Measurements from ENCODE around the gene ALK.

Gene ALK

DNA sequence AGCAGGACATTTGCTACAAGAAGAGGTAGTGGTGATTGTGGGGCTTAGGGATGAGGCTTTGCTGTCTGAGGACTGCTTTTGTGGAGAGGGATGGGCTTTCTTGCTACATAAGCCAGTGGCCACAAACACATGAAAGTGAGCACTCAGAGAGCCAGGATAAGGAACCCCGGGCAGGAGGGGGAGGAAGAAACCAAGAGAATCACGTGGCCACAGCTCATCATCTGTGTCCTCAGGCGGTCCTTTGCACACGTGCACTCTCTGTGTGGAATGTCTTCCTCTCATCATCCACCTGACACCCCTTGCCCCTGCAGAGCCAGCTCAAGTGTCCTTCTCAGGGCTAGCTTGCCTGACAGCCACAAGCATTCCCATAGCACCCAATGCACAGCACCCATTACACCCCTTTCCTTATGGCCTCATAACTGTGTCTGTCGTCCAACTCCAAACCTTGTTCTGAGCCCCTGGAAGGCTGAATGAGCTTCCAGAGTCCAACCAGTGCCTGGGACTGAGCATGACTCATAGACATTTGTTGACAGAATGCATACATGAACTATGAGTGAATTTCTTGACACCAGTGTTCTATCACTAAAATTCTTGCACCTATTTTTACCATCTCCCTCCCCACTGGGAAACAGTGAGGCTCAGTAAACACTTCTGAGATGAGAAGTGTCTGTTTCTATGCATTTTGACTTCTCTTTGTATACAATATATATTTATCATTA lies 398.3 kb downstream of the ALK start:
- DNase-seq, result no peak

DNA sequence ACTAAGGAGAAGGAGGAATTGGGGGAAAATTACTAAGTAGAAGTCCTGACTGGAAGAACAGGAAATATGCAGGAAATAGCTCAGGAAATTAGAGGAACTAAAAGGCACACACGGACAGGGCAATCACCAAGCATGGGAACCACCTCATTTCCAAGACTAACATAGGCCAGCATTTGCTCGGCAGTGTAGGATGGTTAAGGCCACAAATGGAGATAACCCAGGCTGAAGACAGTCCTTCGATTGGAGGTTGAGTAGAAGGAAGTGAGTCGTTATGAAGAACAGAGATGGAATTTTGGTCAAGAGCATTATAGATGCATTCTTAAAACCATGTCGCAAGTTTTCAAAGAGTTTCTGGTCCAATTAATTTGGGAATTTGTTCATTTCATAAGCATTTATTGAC lies 401.4 kb downstream of the ALK start:
- DNase-seq, result no peak

- DNase-seq, result no peak
Measured at GRCh38 chr2:29519338-29519925, 402.0 kb downstream of the ALK start.

- DNase-seq, result no peak
Measured at GRCh38 chr2:29518646-29519337, 402.6 kb downstream of the ALK start.

DNA sequence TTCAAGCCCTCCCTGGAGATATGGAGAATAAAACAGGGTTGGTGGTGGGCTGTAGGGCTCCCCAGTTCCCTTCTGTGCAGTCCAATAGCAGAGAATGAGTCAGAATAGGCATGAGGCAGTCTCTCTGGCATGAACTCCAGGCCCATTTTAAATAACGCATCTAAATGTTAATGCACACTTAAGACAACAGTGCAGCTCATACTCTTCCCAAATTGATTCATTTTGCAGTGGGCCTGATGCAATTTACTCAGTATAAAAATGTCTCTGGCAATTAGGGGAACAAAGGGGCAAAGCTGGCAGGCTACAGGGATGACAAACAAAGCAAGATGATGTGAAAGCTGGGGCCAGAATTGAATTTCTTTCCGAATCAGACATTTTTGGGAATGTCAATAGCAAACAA lies 403.4 kb downstream of the ALK start:
- DNase-seq, result no peak

DNA sequence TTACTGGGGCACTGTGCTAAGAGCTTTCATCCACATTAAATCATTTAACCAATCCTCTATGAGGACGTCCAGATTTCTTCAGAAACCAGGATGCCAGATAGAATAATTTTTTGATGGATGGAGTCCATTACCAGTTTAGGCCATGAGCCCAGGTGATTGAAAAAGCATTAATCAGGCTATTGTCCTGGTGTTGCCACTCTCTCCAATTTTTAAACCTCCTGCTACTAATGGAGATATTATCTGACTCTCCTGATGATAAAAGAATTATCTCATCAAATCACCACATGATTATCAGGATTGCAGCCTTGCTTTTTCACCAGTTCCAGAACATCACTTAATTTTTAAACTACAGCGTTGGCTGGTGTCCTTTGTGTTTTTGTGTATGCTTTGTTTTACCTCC lies 404.0 kb downstream of the ALK start:
- DNase-seq, result no peak

DNA sequence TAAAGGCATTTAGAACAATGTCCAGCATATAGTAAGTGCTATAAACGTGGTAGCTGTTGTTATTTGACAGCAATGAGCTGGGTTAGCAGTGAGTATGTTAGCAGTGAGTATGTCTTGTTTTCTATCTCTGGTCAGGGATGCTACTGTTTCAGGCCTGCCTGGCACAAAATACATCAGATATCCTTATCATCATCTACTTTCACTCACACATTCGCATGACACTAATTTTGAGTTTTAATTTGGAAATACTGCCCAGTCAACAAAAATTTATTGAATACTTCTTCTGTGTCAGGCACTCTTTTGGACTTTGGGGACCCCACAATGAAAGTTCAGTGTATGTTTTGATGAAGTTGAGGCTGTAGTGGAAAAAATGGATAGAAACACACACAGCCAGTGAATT lies 404.6 kb downstream of the ALK start:
- no peak for DNase-seq

DNA sequence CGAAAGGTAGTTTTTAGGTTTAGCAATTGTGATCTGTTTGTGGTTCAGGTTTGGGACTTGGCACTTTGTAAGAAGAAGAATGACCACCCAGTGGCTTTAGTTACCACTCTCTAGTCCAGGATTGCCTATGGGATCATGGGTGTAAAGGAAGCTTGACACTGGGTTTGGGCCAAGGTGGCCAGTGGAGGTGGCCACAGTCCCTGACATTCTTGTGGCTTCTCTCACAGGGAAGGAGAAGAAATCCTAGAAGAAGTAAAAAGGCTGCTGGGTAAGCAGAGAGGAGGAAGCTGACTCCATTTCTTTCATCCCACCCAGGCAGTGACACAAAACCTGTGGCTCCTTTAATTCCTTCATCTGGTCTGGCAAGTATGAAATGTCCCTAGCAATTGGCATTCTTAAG lies 411.5 kb downstream of the ALK start:
- DNase-seq, result no peak

GRCh38 chr2:29509397-29509796 lies 412.0 kb downstream of the ALK start:
- DNase-seq, result no peak

DNA sequence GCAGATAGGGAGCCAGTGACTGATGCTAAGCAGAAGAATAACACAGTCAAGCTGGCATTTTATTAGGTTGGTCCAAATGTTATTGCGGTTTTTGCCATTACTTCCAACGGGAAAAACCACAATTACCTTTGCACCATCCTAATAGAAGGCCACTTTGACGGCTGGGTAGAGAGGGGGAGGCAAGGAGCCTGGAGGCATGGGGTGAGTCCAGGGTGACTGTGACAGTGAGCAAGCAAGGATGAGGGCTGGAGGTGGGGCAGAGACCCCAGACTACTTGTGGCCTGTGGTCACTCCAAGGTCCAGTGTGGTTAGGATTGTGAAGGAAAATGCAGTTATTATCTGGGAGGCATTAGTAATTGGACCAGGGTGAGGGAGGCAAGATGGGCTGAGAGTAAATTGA lies 416.6 kb downstream of the ALK start:
- no peak for DNase-seq

DNA sequence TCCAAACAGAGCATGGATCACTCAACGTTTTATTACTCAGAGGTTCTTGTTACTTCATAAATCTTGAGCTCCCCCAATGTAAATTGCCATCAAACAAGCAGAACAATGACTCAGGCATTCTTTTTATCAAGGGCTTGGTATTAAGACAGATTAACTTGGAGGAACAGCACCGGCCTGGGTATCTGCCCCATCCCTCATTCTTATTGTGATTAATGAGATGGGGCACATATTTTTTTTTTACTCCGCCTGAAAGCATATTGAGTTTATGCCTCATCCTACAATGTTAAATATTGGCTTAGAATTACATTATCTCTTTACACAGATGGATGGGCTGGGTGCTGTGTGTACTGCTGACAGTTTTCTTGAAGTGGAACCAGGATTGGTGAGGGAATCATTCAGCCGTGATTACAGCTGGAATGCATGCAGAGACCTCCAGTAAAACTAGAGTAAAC lies 418.9 kb downstream of the ALK start:
- DNase-seq, result no peak

DNA sequence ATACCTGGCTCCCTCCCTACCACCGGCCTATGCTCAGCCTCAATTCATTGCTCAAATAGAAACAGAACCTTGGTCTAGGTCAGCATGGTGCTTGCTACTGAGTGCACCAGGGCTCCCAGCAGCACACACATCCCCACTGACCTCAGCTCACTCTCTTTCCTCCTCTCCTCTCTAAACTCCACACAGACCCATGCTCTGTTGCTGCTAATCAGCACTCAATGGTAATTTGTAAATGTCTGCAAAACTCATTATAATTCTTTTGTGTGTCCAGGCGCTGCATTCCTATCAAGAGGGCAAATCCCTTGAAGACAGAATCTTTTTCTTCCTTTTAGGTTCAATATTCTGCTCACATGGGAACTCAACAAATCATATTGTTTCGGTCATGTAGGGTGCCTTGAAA lies 424.0 kb downstream of the ALK start:
- DNase-seq, result no peak

DNA sequence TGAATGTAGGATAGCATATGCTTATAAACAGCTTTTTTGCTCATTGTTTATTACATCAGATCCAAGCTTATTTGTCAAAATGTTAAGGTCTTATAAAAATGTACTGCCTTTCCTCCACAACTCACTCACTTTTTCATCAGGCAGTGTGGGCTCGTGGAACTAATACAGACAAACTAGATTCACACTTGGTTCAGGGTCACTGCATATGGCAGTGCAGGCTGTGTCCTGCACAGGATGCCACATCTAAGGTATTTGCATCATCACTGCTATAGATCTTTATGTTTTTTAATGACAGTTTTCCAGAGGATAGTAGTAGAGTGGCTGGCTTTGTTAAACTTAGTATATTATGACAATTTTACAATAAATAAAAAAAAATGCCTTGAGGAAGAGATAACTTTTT lies 425.2 kb downstream of the ALK start:
- DNase-seq, result no peak

DNA sequence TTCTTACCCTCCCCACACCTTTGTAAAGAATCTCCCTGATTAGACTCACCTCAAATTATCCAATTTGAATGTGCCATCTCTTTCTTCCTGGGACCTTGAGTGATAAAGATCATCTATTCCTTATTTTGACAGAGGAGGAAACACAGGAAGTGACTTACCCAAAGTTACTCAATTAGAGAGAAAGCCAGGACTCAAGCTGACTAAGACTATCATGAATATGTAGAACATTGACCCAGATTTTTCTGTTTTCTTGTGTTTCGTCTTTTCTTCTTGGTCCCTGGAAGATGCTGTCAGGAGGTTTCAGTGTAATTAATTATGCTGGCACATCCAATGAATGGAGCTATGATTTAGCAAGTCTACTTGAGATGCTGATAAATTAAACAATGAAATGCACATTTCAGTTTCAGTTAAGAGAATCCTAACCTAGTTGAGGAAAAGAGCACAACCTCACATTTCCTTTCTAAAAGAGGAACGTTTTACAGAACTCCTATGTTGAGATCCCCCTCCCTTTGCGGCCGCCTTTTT lies 425.8 kb downstream of the ALK start:
- DNase-seq, result no peak

GRCh38 chr2:29495068-29495467 lies 426.3 kb downstream of the ALK start:
- DNase-seq, result no peak

DNA sequence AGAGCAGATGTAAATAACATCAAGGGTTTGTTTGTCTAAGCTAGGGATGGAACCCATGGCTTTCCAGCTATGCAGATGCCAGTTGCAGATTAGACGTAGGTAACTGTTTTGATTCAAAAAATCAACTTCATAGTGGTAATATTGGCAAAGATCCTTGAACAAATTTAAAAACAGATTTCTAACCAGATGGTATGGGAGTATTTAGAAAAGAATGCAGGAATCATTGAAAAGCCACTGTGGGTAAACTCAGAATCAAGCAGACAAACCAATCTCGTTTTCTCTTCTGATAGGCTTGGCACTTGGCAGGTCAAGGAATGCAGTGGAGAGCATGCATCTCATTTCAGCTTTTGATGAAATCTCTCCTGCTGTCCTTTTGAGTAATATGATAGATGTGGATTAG lies 428.7 kb downstream of the ALK start:
- DNase-seq, result no peak

- no peak for DNase-seq
Measured at GRCh38 chr2:29490045-29490444, 431.3 kb downstream of the ALK start.

DNA sequence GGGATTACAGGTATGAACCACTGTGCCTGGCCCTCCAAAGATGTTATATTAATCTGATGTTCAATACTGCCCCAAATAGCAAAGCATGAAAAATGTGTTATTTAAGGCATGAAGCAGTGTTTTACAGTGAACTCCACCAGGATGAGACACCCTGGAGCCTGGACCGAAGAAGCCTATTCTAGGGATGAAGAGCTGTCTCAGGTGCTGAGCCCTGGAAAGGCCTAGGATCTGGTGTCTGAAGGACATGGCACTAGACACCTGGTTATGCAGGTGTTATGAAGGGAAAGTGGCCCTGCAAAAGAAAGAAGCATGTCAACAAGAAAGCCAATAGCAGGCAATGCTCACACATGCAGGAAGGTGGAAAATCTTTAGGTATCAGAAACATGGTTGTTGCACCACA lies 431.8 kb downstream of the ALK start:
- DNase-seq, result no peak

DNA sequence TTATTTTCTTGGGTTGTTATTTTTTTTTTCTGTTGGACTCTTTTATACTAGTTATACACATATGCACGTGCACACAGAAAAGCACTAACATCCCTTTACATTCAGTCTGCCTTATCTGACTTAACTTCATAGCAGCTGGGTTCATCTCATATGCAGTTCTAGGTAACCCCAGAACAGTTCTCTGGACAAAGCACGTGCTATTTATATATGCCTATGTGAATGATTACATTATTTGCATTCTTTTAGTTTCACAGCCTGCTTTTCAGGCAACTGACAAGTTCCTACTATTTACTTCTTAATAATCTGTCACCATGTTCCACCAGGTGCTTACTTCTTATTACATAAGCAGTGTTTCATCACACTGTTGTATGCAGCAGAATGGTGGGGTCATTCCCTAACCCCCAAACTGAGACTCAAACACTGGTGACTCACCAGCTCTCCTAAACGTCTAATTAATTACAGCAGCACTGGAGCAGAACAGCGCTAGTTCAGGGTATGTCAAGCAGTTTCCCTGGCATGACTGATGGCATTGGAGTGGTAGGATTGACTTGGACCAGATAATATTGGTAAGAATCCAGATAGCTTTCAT lies 433.3 kb downstream of the ALK start:
- DNase-seq, result no peak

GRCh38 chr2:29485631-29486030 lies 435.8 kb downstream of the ALK start:
- DNase-seq, result no peak

- no peak for DNase-seq
Measured at GRCh38 chr2:29485117-29485516, 436.3 kb downstream of the ALK start.

DNA sequence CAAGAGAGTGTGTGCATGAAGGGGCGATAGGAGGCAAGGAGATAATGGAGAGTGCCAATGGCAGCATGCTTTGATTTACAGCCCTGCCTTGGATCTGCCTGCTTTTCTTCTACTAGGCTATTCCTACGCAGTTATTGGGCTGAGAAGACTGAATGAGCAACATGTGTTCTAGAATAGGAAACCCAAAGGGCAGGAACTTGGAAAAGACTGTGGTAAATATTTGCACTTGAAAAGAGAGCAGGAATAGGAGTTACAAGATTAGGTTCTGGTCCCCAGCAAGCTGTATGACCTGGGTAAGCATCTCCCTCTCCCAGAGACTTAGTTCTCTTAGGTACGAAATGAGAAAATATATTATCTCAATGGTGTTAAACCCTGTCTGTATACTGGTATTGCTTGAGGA lies 438.5 kb downstream of the ALK start:
- DNase-seq, result no peak

- DNase-seq, result no peak
Measured at GRCh38 chr2:29482348-29482747, 439.0 kb downstream of the ALK start.

DNA sequence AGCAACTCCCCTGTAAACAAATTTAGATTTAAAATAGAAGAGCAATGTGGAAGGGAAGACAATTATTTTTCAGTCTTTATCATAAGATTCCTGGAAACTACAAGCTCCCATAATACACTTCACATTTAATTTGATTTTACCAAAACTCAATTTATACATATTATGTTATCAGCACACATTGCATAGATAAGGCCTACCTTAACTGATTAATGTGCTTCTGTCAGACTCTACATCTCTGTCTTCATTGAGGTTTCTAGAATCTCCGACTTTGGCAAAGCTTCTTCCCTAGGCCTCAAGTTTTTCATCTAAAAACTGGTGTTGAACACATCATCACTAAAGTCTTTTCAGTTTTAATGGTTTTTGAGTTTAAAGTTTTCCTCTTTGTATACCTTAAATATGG lies 440.1 kb downstream of the ALK start:
- no peak for DNase-seq

All from effector CD4-positive, alpha-beta T cell (primary cell).